Stimulated activated naive CD4-positive, alpha-beta T cell treated with Interleukin-2 at 50 U/mL for 16 hours (primary cell): ENCODE data around the gene RAMP1.

Experiments used
- DNase-seq: peaks from one replicate; lab custom pipeline; 2025; lab: John Stamatoyannopoulos, UW

RAMP1 gene

GRCh38 chr2:237876951-237877491, 17.6 kb downstream of the RAMP1 start:
- DNase-seq, result no peak

DNA sequence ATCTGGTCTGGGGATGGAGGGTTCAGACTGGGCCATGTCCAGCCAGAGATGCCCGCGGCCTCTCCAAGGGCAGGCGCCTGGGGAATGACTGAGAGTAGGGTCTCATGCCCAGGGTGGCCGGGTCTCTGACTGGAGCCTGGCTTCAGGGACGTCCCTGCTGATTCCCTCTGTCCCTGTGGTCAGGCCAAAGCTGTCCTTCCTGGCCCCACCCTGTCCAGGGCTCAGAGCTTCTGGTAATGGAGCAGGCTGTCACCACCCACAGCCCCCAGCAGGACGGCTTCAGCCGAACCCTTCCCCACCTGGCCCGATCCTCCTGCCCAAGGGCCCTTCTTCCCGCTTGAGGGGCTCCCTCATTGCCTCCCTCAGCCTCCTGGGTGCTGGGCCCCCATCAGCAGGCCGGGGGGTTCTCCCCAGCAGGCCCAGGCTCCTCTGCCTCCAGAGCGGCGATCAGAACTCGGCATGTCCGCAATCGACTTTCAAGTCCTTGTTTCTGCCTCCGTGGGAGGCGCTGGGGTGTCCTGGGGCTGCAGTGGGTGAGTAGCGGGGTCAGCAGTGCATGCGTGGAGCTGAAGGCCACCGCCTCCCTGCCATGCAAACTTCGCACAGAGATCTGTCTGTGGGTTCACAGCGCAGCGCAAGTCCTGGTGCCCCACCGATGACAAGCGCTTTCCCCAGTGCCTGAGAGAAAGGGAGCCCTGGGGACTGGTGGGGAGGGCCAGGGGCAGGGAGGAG, 18.3 kb downstream of the RAMP1 start:
- no peak for DNase-seq

- no peak for DNase-seq
Observed at GRCh38 chr2:237878321-237879057, 19.1 kb downstream of the RAMP1 start.

DNA sequence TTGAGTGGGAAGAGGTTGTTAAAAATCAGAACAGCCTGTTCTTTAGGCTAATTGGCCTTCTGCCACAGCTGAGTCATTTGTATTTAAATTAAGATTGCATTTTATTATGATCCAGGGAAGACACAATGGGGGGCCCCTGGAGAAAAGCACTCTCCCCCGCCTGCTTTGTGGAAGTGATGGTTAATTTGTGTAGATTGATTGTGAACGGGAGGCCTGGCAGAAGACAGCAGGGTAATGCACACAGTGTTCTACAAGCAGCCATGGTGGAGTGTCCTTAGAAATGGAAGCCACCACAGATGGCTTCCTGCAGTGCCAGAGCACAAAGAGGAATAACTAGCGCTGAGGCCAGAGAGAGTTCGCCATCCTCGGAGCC, 19.6 kb downstream of the RAMP1 start:
- no peak for DNase-seq

DNA sequence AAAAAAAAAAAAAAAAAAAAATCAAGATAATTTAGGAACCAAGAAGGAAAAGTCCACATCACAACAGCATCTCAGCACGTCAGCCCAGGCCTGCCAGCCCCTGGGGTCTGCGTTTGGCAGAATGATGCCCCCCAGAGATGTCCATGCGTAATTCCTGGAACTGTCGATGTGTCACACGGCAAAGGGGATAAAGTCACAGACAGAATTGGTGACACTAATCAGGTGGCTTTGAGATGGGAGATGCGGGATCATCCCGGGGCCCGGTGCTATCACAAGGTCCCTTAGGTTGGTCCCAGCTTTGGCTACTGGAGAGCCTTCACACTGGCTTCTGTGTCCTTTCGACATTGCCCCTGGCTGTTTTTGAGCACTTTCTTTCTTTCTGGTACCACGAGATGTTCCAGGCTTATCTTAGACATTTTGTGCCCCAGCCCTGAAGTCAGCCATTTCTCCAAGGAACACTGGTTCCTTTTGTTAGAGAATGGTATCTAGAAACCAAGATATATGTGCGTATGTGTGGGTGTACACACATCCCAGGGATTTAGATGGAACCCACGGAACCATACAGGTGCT, 20.7 kb downstream of the RAMP1 start:
- no peak for DNase-seq

GRCh38 chr2:237882510-237883481, 23.4 kb downstream of the RAMP1 start:
- DNase-seq, result no peak

- no peak for DNase-seq
Observed at GRCh38 chr2:237883951-237884446, 24.6 kb downstream of the RAMP1 start.

DNA sequence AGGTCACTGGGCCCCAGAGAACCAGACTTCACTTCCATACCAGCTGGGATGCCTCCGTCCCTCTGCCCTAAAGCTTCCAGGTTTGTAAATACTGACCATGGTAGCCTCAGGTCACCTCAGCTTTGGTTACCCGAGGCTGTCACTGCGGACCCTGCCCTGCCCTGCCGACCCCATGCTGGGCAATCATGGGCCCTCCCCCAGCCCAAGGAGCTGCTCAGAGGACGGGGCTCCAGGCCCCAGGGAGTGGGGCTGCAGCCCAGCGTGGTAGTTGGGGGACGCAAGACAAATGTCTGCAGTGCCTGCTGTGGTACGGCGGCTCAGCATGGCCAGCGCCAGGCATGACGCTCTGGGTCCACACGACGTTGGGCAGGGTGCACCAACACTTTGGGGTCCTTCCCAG, 25.3 kb downstream of the RAMP1 start:
- DNase-seq, result no peak

DNA sequence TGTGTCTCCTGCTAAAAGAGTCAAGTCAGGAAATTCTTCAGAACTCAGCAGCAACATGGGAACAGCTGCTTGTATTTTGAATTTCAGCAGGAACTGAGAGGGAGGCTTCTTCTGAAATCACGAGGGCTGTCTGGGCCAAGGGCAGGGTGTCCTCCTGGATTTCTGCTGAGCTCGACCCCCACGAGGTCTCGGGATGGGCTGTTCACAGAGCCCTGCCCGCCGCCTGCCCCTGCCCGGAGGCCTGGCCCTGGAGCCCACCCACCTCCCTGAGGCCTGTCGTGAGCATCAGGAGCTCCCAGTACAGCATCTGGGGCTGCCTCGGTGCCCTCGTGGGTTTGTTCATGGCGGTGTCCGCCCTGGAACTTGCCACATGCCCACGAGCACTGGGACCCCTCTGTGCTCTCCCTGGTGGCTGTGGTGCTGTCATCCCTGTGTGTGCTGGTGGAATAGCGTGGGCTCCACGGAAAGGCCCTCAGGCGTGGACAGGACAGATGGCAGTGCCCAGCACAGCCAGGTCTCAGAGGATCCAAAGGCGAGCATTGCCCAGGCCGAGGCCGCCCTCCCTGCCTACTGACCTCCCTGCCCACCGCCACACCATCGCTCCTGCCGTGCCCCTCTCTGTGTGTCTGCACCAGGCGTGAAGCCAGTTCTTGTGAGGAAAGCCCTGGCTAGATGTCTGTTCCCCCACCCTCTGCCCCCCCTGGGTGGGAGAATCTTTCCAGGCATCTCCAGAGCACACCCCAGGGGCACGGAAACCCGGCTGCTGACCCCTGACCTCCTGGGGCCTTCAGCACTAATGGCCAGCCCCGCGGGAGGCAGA, 25.9 kb downstream of the RAMP1 start:
- DNase-seq, result no peak

DNA sequence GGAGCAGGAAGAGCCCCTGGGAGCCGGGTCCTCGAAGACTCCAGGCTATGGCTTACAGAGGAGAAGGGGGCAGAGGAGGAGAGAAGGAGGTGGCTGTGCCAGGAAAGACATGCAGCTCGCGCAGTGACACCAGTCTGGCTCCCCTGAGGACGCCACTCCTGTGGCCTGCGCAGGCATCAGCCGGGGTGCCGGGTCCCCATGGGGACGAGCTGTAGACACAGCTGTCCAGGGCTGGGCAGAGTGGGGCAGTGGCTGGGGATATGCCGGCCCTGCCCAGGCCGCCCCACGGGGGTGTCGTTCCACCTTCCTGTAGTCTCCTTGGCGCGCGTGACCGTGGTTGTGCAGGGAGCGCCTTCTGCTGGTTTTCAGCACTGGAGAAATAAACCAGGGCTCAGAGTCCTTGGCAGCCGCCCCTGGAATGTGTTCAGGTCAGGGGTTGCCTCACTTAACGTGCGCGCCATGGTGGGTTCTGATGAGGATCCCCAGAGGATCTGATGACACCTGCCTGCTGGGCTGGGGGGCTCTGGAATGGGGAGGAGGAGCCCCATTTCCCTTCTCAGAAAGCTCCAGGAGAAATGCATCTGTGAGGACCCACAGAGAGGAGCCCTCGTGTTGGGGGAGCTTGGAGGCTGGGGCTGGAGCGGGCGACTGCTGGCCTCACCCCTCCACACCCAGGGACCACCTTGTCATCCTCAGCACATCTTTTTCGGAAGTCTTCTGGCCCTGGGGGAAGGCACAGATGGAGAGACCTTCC, 26.7 kb downstream of the RAMP1 start:
- DNase-seq, result no peak

- no peak for DNase-seq
Observed at GRCh38 chr2:237886685-237887481, 27.5 kb downstream of the RAMP1 start.

- no peak for DNase-seq
Observed at GRCh38 chr2:237888389-237888788, 29.0 kb downstream of the RAMP1 start.

- no peak for DNase-seq
Observed at GRCh38 chr2:237889016-237889415, 29.6 kb downstream of the RAMP1 start.

DNA sequence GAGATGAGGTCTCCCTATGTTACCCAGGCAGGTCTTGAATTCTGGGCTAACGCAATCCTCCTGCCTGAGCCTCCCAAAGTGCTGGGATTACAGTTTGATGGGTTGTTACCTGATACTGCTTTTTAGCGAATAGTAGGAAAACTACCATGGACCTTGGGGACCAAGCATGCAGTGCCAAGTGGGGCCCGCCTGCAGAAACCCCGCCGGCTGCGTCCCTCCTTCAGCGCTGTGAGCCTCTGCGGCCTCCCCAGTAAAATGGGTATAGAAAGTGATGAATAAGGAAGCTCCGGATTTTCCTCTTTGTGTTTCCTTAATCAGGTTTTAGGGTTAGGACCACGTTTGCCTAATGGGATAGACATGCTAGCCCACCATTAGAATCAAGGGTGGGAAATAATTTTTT, 30.4 kb downstream of the RAMP1 start:
- no peak for DNase-seq

DNA sequence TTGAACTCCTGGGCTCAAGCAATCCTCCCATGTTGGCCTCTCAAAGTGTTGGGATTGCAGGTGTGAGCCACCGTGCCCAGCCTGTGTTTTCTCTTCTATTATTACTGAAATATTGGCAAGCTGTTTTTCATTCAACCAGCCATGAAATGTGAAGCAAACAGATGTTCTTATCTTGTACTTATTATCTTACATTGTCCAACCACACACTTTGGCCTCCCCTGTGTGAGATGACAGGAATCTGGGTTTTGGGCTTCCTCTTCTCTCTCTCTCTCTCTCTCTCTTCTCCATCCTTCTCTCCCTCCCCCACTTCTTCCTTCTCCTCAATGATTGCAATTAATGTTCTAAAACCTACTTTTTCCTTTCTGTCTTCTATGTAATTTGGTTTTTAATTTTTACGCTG, 33.1 kb downstream of the RAMP1 start:
- DNase-seq, result no peak

DNA sequence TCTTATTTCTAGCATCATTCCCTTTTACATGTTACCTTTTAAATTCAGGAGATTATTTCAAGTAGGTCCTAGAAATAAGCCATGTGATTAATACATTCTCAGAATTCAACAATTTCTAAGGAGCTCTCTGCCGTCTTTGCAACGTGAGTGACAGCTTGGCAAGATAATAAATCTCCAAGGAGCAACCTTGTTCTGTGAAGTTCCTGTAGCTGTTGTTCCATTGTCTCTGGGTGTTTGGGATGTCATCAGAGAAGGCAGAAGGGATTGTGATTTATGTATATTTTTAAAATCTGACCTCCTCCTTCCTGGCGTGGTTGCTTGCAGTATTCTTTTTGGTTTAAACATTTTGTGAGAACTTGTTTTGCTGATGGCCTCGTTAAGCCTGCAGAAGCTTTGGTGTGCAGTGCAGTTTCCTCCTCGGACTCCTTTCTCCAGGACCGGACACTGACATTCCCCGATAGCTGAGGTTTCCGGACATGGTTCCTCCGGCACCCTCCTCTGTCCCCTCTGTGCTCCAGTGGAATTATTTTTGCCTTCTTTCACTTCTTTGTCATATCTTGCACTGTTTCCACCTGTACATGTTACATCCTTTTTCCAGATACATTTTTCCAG, 33.7 kb downstream of the RAMP1 start:
- no peak for DNase-seq

DNA sequence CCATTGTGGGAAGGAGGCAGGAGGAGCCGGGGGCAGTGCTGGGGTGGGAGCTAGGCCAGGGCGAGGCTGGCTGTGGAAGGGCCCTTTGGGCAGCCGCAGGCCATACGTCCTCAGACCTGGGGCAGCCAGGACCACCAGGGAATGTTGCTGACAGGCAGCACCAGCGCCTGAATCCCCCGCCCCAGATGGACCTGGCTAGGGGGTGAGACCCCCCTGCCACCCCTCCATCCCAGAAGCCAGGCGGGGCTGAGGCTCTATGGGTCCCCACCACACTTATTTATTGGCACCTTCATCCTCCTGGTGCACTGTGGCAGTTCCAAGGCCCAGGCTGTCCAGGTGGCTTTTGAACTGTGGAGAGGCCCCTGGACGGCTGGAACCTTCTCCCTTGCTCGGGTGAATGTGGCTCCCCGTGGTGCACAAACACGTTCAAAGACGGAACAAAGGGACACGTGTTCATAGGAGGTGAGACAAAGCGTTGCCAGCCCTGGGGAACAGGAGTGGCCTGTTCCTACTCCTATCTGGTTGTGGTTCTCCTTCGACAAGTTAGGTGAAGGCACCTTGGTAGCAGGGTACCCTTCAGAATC, 35.1 kb downstream of the RAMP1 start:
- DNase-seq, result no peak

DNA sequence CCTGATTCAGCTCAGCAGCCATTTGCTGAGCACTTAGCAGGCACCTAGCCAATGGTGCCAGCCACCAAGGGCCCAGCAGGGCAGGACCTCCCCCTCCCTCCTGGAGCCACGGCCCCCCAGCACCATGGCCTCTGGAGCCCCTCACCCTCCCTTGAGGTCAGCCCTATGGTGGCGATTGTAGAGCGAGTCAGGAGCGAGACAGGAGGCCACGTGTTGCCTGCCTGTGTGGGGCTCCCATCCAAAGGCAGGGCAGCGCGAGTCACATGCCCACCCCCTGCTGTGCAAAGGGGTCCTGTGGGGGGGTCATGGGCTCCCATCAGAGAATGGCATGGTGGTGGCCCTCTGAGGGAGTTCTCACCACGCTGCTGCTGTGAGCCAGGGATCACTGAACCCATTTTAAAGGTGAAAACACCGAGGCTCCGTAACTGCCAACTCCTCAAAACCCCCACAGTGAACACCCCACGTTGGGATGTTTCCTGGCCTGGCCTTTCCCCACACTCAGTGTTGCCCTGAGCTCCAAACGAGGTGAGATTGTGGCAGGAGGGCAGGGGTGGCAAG, 35.6 kb downstream of the RAMP1 start:
- no peak for DNase-seq
